IPS-18a (cell line): ENCODE measurements around the gene PLCB3.

Experiments
- H3K27ac ChIP-seq: one replicate; pipeline ENCODE4 v1.5.1; 2013; ENCODE audit warnings: low read length
- H3K27me3 ChIP-seq: one replicate; pipeline ENCODE4 v1.6.1; 2013; ENCODE audit warnings: mild to moderate bottlenecking, low read length; ENCODE audit not compliant: control insufficient read depth, insufficient read depth
- H3K36me3 ChIP-seq: one replicate; pipeline ENCODE4 v1.6.1; 2013; ENCODE audit warnings: low read depth, low read length; ENCODE audit not compliant: control insufficient read depth
- H3K4me1 ChIP-seq: one replicate; pipeline ENCODE4 v1.6.1; 2013; ENCODE audit warnings: low read depth, low read length; ENCODE audit not compliant: control insufficient read depth
- H3K4me3 ChIP-seq: one replicate; pipeline ENCODE4 v1.5.1; 2013; ENCODE audit warnings: low read length
- H3K9ac ChIP-seq: one replicate; pipeline ENCODE4 v1.6.1; 2013; ENCODE audit warnings: mild to moderate bottlenecking, low read length, moderate library complexity
- H3K9me3 ChIP-seq: one replicate; pipeline ENCODE4 v1.6.1; 2013; ENCODE audit warnings: low read depth, low read length; ENCODE audit not compliant: control insufficient read depth

The PLCB3 gene

DNA sequence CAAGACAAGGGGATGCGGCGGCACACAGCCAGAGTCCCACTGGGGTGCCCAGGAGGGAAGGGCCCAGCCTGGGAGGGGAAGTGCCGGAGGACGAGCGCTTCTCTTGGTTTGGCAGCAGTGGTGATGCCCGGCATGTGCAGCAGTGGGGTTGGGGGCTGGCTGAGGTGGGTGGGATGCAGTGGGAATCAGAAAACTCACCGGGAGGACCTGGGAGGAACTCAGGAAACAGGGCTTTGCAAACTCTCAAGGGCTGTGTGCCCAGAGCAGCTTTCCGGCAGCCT is 41.8 kb upstream of the PLCB3 start:
- H3K4me3 ChIP-seq = no peak overlapping the region

DNA sequence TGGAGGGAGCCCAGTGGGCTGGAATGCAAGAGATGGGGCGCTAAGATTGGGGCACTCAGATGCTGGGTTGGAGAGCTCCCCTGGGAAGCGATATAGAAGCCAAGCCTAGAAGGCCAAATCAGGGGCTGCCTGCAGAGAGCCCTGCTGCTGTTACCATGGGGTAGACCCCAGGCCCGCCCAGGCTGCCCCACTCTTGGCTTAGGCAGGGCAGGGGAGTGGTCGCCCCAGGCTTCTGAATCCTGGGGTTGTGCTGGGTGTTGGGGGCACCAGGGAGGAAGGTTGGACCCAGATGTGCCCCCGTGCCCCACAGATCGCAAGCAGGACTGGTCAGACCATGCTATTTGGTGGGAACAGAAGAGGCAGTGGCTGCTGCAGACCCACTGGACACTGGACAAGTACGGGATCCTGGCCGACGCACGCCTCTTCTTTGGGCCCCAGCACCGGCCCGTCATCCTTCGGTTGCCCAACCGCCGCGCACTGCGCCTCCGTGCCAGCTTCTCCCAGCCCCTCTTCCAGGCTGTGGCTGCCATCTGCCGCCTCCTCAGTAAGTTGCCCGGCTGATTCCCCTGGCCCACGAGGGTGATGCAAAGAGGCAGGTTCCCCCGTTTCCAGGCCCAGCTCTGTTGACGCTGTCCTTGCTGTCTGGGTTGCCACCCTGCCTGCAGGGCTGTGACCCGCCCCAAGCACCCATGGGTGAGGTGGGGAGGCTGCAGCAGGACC is 40.9 kb upstream of the PLCB3 start:
- no peaks in the 10 kb centered on the region for H3K27me3 ChIP-seq
- no peak overlapping the region for H3K9ac ChIP-seq
- no peak overlapping the region for H3K27ac ChIP-seq
- H3K9me3 ChIP-seq = no peaks in the 10 kb centered on the region
- peaks cover 21% of the 10 kb centered on the region for H3K36me3 ChIP-seq
- H3K4me3 ChIP-seq = no peak overlapping the region
- H3K4me1 ChIP-seq = no peaks in the 10 kb centered on the region

More for the DNA sequence above, 41.8 kb upstream of the PLCB3 start:
- no peaks in the 10 kb centered on the region for H3K4me1 ChIP-seq
- no peak overlapping the region for H3K27ac ChIP-seq
- H3K27me3 ChIP-seq = no peaks in the 10 kb centered on the region
- no peak overlapping the region for H3K9ac ChIP-seq
- H3K9me3 ChIP-seq = no peaks in the 10 kb centered on the region
- peaks cover 25% of the 10 kb centered on the region for H3K36me3 ChIP-seq

DNA sequence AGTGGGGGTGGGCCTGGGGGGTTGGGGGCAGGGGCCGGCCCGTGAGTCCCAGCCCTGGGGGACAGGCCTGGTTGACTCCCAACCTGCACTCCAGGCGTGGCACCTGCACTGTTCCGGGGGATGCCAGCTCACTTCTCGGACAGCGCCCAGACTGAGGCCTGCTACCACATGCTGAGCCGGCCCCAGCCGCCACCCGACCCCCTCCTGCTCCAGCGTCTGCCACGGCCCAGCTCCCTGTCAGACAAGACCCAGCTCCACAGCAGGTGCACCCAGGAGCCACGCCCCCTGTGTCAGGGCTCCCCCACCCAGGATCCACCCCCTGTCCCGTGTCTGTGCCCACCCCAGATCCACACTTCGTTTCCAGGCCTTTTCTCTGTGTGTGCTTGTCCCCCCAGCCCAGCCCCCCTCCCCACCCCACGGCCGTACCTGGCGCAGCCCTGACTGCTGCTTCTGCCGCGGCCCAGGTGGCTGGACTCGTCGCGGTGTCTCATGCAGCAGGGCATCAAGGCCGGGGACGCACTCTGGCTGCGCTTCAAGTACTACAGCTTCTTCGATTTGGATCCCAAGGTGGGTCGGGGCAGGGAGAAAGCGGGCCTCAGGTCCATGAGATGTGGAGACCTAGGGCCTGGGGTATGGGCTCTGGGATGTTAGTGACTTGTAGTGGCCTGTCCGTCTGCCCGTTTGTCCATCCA is 40.0 kb upstream of the PLCB3 start:
- Histone ChIP-seq H3K4me1 (no peaks in the 10 kb centered on the region), H3K27ac (no peak overlapping the region), H3K9me3 (no peaks in the 10 kb centered on the region), H3K36me3 (peaks cover 12% of the 10 kb centered on the region), H3K27me3 (no peaks in the 10 kb centered on the region), H3K4me3 (no peak overlapping the region), H3K9ac (no peak overlapping the region)

DNA sequence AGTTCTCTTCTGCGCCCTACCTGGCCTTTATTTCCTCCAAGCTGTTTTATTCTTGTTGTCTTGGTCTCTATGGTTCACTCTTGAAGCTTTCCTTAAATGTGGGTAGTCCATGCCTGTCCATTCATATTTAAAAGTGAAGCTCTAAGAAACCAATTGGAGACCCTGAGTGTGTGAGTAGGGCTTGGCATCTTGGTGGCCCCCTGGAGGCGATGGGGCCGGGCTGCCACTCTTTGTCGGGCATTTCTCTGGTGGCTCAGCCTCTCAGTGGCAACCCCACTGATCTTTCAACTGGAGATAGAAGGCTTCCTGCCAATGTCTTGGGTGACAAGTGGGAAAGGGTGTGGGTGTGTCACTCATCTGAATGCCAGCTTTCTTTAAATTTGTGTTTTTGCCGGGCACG is 34.5 kb upstream of the PLCB3 start:
- Histone ChIP-seq H3K27ac (no peak overlapping the region), H3K9ac (no peak overlapping the region), H3K36me3 (peaks cover 9% of the 10 kb centered on the region), H3K27me3 (no peaks in the 10 kb centered on the region), H3K4me1 (no peaks in the 10 kb centered on the region), H3K4me3 (no peak overlapping the region), H3K9me3 (no peaks in the 10 kb centered on the region)

DNA sequence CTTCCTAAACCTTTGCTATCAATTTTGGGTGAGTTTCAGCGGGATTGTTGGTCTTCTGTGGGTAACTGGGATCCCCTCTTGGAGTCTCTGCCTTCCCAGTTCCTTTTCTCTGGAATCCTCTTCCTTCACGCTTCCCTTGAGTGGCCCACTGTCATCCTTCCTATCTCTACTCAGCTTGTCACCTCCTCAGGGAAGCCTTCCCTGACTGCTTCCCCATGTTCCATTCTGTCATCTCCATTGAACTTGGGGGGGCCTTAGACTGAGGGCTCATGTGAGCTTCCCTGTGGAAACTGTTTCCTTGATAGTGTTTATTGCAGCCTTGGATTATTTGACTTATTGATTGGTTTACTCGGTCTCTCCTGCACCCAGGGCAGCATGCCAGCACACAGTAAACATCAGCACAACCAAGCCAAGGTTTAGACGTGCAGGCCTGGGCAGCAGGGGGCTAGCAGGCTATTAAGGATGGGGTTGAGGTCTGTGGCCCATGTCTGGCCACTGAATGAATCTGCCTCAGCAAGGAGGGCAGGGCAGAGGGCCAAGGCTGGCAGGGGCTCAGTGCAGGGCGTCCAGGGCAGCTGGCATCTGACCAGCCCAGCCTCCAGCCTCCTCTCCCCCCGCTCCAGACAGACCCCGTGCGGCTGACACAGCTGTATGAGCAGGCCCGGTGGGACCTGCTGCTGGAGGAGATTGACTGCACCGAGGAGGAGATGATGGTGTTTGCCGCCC is 32.5 kb upstream of the PLCB3 start:
- Histone ChIP-seq H3K4me1 (no peaks in the 10 kb centered on the region), H3K9ac (no peak overlapping the region), H3K27ac (no peak overlapping the region), H3K27me3 (no peaks in the 10 kb centered on the region), H3K4me3 (no peak overlapping the region), H3K36me3 (peaks cover 6% of the 10 kb centered on the region), H3K9me3 (no peaks in the 10 kb centered on the region)

DNA sequence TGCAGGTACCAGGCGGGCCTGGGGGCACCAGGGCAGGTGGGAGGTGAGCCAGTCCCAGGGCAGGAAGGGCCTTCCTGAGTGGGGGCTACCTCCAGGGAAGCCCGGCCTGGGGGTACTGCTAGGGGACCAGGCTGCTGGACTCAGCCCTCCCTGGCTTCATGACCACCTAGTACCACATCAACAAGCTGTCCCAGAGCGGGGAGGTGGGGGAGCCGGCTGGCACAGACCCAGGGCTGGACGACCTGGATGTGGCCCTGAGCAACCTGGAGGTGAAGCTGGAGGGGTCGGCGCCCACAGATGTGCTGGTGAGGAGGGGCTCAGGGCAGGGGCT is 32.0 kb upstream of the PLCB3 start:
- Histone ChIP-seq H3K9ac (no peak overlapping the region), H3K27me3 (no peaks in the 10 kb centered on the region), H3K4me1 (no peaks in the 10 kb centered on the region), H3K9me3 (no peaks in the 10 kb centered on the region), H3K36me3 (peaks cover 6% of the 10 kb centered on the region), H3K27ac (no peak overlapping the region), H3K4me3 (no peak overlapping the region)

DNA sequence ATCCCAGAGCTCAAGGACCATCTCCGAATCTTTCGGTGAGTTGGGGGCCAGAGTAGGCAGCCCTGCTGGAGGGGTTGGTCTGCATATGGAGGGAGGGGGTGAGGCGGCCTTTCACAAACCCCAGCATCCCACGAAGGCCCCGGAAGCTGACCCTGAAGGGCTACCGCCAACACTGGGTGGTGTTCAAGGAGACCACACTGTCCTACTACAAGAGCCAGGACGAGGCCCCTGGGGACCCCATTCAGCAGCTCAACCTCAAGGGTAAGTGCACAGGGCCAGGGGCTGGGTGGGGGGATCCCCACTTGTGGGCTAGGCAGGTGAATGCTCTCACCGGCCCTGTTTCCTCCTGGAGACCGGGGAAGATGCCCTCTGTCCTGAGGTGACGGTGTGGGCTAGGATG is 31.6 kb upstream of the PLCB3 start:
- no peaks in the 10 kb centered on the region for H3K9me3 ChIP-seq
- peaks cover 6% of the 10 kb centered on the region for H3K36me3 ChIP-seq
- H3K9ac ChIP-seq = no peak overlapping the region
- H3K27ac ChIP-seq = no peak overlapping the region
- no peak overlapping the region for H3K4me3 ChIP-seq
- no peaks in the 10 kb centered on the region for H3K27me3 ChIP-seq
- no peaks in the 10 kb centered on the region for H3K4me1 ChIP-seq

DNA sequence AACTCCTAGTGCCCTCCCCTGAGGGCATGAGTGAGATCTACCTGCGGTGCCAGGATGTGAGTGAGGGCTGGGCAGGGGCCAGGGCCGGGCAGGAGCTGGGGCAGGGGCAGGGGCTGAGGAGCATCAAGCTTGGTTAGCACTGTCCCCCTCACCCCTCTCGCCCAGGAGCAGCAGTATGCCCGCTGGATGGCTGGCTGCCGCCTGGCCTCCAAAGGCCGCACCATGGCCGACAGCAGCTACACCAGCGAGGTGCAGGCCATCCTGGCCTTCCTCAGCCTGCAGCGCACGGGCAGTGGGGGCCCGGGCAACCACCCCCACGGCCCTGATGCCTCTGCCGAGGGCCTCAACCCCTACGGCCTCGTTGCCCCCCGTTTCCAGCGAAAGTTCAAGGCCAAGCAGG is 31.1 kb upstream of the PLCB3 start:
- peaks cover 6% of the 10 kb centered on the region for H3K36me3 ChIP-seq
- H3K9me3 ChIP-seq = no peaks in the 10 kb centered on the region
- H3K27ac ChIP-seq = no peak overlapping the region
- no peak overlapping the region for H3K9ac ChIP-seq
- no peak overlapping the region for H3K4me3 ChIP-seq
- H3K4me1 ChIP-seq = no peaks in the 10 kb centered on the region
- no peaks in the 10 kb centered on the region for H3K27me3 ChIP-seq

DNA sequence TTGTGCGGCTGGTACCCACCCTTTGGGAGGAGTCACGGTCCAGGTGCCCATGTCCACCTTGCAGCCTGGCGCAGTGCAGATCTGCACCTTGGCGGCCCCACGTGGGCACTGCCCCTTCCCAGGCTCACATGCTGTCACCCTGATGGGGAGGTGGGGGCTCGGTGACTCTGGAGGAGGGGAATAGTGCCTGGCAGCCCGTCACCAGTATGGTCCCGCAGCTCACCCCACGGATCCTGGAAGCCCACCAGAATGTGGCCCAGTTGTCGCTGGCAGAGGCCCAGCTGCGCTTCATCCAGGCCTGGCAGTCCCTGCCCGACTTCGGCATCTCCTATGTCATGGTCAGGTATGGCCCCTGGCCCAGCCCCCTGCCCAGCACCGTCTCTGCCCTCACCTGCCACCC is 30.5 kb upstream of the PLCB3 start:
- Histone ChIP-seq H3K9ac (no peak overlapping the region), H3K9me3 (no peaks in the 10 kb centered on the region), H3K27ac (no peak overlapping the region), H3K36me3 (peaks cover 6% of the 10 kb centered on the region), H3K27me3 (no peaks in the 10 kb centered on the region), H3K4me1 (no peaks in the 10 kb centered on the region), H3K4me3 (no peak overlapping the region)

DNA sequence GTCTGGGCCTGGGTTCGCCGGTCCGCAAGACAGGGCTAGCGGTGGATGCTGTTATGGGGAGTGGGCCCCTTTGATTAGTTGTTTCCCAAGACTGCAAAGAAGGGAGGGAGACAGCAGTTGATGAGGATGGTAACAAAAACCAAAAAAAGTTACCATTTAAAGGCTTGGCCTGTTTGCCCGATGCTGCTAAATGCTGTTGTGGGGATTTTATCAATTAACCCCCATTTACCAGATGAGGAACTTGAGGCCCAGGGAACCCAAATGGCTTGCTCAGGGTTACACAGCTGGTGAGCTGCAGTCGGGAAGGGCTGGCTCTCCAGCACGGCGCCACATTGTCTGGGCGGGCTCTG is 28.7 kb upstream of the PLCB3 start:
- H3K36me3 ChIP-seq = peaks cover 6% of the 10 kb centered on the region
- no peak overlapping the region for H3K9ac ChIP-seq
- H3K4me1 ChIP-seq = no peaks in the 10 kb centered on the region
- H3K27me3 ChIP-seq = no peaks in the 10 kb centered on the region
- no peak overlapping the region for H3K4me3 ChIP-seq
- no peak overlapping the region for H3K27ac ChIP-seq
- H3K9me3 ChIP-seq = no peaks in the 10 kb centered on the region

DNA sequence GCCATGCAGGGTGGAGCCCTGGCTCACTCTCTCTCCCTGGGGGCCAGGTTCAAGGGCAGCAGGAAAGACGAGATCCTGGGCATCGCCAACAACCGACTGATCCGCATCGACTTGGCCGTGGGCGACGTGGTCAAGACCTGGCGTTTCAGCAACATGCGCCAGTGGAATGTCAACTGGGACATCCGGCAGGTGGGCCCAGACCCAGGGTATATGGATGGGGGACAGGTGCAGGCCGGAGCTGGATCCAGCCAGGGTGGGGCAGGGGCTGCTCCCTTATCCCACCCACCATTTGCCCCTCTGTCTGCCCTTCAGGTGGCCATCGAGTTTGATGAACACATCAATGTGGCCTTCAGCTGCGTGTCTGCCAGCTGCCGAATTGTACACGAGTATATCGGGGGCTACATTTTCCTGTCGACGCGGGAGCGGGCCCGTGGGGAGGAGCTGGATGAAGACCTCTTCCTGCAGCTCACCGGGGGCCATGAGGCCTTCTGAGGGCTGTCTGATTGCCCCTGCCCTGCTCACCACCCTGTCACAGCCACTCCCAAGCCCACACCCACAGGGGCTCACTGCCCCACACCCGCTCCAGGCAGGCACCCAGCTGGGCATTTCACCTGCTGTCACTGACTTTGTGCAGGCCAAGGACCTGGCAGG is 28.2 kb upstream of the PLCB3 start:
- no peak overlapping the region for H3K9ac ChIP-seq
- H3K4me3 ChIP-seq = no peak overlapping the region
- no peaks in the 10 kb centered on the region for H3K4me1 ChIP-seq
- no peak overlapping the region for H3K27ac ChIP-seq
- H3K36me3 ChIP-seq = peaks cover 6% of the 10 kb centered on the region
- no peaks in the 10 kb centered on the region for H3K9me3 ChIP-seq
- no peaks in the 10 kb centered on the region for H3K27me3 ChIP-seq
